ENCODE measurements around the gene SEMA3G. TPM values are rescaled to one million over a fixed set of nuclear protein-coding genes. Genes with fewer than 3 reads are reported as not detected.

Gene SEMA3G
- polyA plus RNA-seq, 4 donors = 0.67 to 30.4 (median 1.7) TPM

- WGBS, 3 donors = 91 to 96% (median 92%) methylated on average over 3 of the region's 3 CpGs
- H3K36me3 ChIP-seq (ENCODE audit: control insufficient read depth in 3 of 3, insufficient read depth in 2 of 3, low read depth in 1 of 3, low read length in 3 of 3) = peaks cover 2 to 96% (median 22%) of the 10 kb centered on the region in 3 donors
- no peak for FAIRE-seq
Measured at GRCh38 chr3:52488746-52489145, 43.8 kb upstream of the SEMA3G start.

GRCh38 chr3:52487788-52488691 lies 43.1 kb upstream of the SEMA3G start:
- FAIRE-seq (no peak), DNase-seq (no peak)
- Histone ChIP-seq H3K36me3 (ENCODE audit: control insufficient read depth in 3 of 3, insufficient read depth in 2 of 3, low read depth in 1 of 3, low read length in 3 of 3) (peaks cover 2 to 96% (median 22%) of the 10 kb centered on the region in 3 donors), H3K27ac (ENCODE audit: low read depth in 1 of 3, low read length in 2 of 3) (no peak overlapping the region), H3K4me1 (ENCODE audit: control insufficient read depth in 3 of 3, insufficient read depth in 2 of 3, low read depth in 1 of 3, low read length in 2 of 3) (no peaks in the 10 kb centered on the region), H3K9me3 (ENCODE audit: control insufficient read depth in 2 of 2, insufficient read depth in 1 of 2, low read depth in 1 of 2, low read length in 1 of 2) (no peaks in the 10 kb centered on the region), H3K27me3 (ENCODE audit: control insufficient read depth in 3 of 3, insufficient read depth in 3 of 3, low read length in 3 of 3) (no peaks in the 10 kb centered on the region), H3K4me3 (ENCODE audit: low read depth in 1 of 3, low read length in 3 of 3) (no peak overlapping the region)
- WGBS, 3 donors = 96 to 97% (median 97%) methylated on average over 58 to 59 of the region's 59 CpGs

More at GRCh38 chr3:52488746-52489145, 43.8 kb upstream of the SEMA3G start:
- Histone ChIP-seq H3K4me1 (ENCODE audit: control insufficient read depth in 3 of 3, insufficient read depth in 2 of 3, low read depth in 1 of 3, low read length in 2 of 3) (no peaks in the 10 kb centered on the region), H3K9me3 (ENCODE audit: control insufficient read depth in 2 of 2, insufficient read depth in 1 of 2, low read depth in 1 of 2, low read length in 1 of 2) (no peaks in the 10 kb centered on the region), H3K27ac (ENCODE audit: low read depth in 1 of 3, low read length in 2 of 3) (no peak overlapping the region), H3K27me3 (ENCODE audit: control insufficient read depth in 3 of 3, insufficient read depth in 3 of 3, low read length in 3 of 3) (no peaks in the 10 kb centered on the region), H3K4me3 (ENCODE audit: low read depth in 1 of 3, low read length in 3 of 3) (no peak overlapping the region)
- DNase-seq = no peak

GRCh38 chr3:52487050-52487787 lies 42.3 kb upstream of the SEMA3G start:
- H3K36me3 ChIP-seq (ENCODE audit: control insufficient read depth in 3 of 3, insufficient read depth in 2 of 3, low read depth in 1 of 3, low read length in 3 of 3) = peaks cover under 1 to 96% (median 17%) of the 10 kb centered on the region in 3 donors
- FAIRE-seq (no peak), DNase-seq (no peak)
- no peaks in the 10 kb centered on the region for H3K4me1 ChIP-seq (ENCODE audit: control insufficient read depth in 3 of 3, insufficient read depth in 2 of 3, low read depth in 1 of 3, low read length in 2 of 3)
- no peaks in the 10 kb centered on the region for H3K9me3 ChIP-seq (ENCODE audit: control insufficient read depth in 2 of 2, insufficient read depth in 1 of 2, low read depth in 1 of 2, low read length in 1 of 2)
- 93 to 95% (median 94%) methylated on average over 26 to 31 of the region's 31 CpGs for WGBS, 3 donors
- H3K27me3 ChIP-seq (ENCODE audit: control insufficient read depth in 3 of 3, insufficient read depth in 3 of 3, low read length in 3 of 3) = no peaks in the 10 kb centered on the region
- H3K27ac ChIP-seq (ENCODE audit: low read depth in 1 of 3, low read length in 2 of 3) = no peak overlapping the region
- H3K4me3 ChIP-seq (ENCODE audit: low read depth in 1 of 3, low read length in 3 of 3) = no peak overlapping the region

GRCh38 chr3:52484680-52485461 lies 40.0 kb upstream of the SEMA3G start:
- Histone ChIP-seq H3K4me3 (ENCODE audit: low read depth in 1 of 3, low read length in 3 of 3) (no peak overlapping the region), H3K9me3 (ENCODE audit: control insufficient read depth in 2 of 2, insufficient read depth in 1 of 2, low read depth in 1 of 2, low read length in 1 of 2) (no peaks in the 10 kb centered on the region), H3K36me3 (ENCODE audit: control insufficient read depth in 3 of 3, insufficient read depth in 2 of 3, low read depth in 1 of 3, low read length in 3 of 3) (peaks cover 2 to 96% (median 19%) of the 10 kb centered on the region in 3 donors), H3K27me3 (ENCODE audit: control insufficient read depth in 3 of 3, insufficient read depth in 3 of 3, low read length in 3 of 3) (no peaks in the 10 kb centered on the region), H3K4me1 (ENCODE audit: control insufficient read depth in 3 of 3, insufficient read depth in 2 of 3, low read depth in 1 of 3, low read length in 2 of 3) (no peaks in the 10 kb centered on the region), H3K27ac (ENCODE audit: low read depth in 1 of 3, low read length in 2 of 3) (no peak overlapping the region)
- DNase-seq = no peak
- no peak for FAIRE-seq
- 82 to 90% (median 88%) methylated on average over 10 of the region's 10 CpGs for WGBS, 3 donors

- H3K9me3 ChIP-seq (ENCODE audit: control insufficient read depth in 2 of 2, insufficient read depth in 1 of 2, low read depth in 1 of 2, low read length in 1 of 2) = no peaks in the 10 kb centered on the region
- H3K36me3 ChIP-seq (ENCODE audit: control insufficient read depth in 3 of 3, insufficient read depth in 2 of 3, low read depth in 1 of 3, low read length in 3 of 3) = peaks cover 2 to 96% (median 17%) of the 10 kb centered on the region in 3 donors
- no peaks in the 10 kb centered on the region for H3K4me1 ChIP-seq (ENCODE audit: control insufficient read depth in 3 of 3, insufficient read depth in 2 of 3, low read depth in 1 of 3, low read length in 2 of 3)
- H3K27me3 ChIP-seq (ENCODE audit: control insufficient read depth in 3 of 3, insufficient read depth in 3 of 3, low read length in 3 of 3) = no peaks in the 10 kb centered on the region
- FAIRE-seq = no peak
- 81 to 94% (median 93%) methylated on average over 12 to 13 of the region's 13 CpGs for WGBS, 3 donors
- no peak for DNase-seq
- no peak overlapping the region for H3K4me3 ChIP-seq (ENCODE audit: low read depth in 1 of 3, low read length in 3 of 3)
- no peak overlapping the region for H3K27ac ChIP-seq (ENCODE audit: low read depth in 1 of 3, low read length in 2 of 3)
Measured at GRCh38 chr3:52483577-52484381, 38.9 kb upstream of the SEMA3G start.

- Histone ChIP-seq H3K36me3 (ENCODE audit: control insufficient read depth in 3 of 3, insufficient read depth in 2 of 3, low read depth in 1 of 3, low read length in 3 of 3) (peaks cover 2 to 96% (median 23%) of the 10 kb centered on the region in 3 donors), H3K27me3 (ENCODE audit: control insufficient read depth in 3 of 3, insufficient read depth in 3 of 3, low read length in 3 of 3) (no peaks in the 10 kb centered on the region), H3K4me1 (ENCODE audit: control insufficient read depth in 3 of 3, insufficient read depth in 2 of 3, low read depth in 1 of 3, low read length in 2 of 3) (no peaks in the 10 kb centered on the region), H3K4me3 (ENCODE audit: low read depth in 1 of 3, low read length in 3 of 3) (no peak overlapping the region), H3K27ac (ENCODE audit: low read depth in 1 of 3, low read length in 2 of 3) (no peak overlapping the region), H3K9me3 (ENCODE audit: control insufficient read depth in 2 of 2, insufficient read depth in 1 of 2, low read depth in 1 of 2, low read length in 1 of 2) (no peaks in the 10 kb centered on the region)
- no peak for DNase-seq
- no peak for FAIRE-seq
- WGBS, 3 donors = 88 to 91% (median 89%) methylated on average over 14 of the region's 14 CpGs
Measured at GRCh38 chr3:52483081-52483480, 38.2 kb upstream of the SEMA3G start.

GRCh38 chr3:52481819-52482521 lies 37.1 kb upstream of the SEMA3G start:
- WGBS, 3 donors = 88 to 91% (median 91%) methylated on average over 23 of the region's 23 CpGs
- FAIRE-seq (no peak), DNase-seq (no peak)
- H3K27ac ChIP-seq (ENCODE audit: low read depth in 1 of 3, low read length in 2 of 3) = no peak overlapping the region
- no peak overlapping the region for H3K4me3 ChIP-seq (ENCODE audit: low read depth in 1 of 3, low read length in 3 of 3)
- H3K27me3 ChIP-seq (ENCODE audit: control insufficient read depth in 3 of 3, insufficient read depth in 3 of 3, low read length in 3 of 3) = no peaks in the 10 kb centered on the region
- H3K9me3 ChIP-seq (ENCODE audit: control insufficient read depth in 2 of 2, insufficient read depth in 1 of 2, low read depth in 1 of 2, low read length in 1 of 2) = no peaks in the 10 kb centered on the region
- H3K36me3 ChIP-seq (ENCODE audit: control insufficient read depth in 3 of 3, insufficient read depth in 2 of 3, low read depth in 1 of 3, low read length in 3 of 3) = peaks cover 6 to 96% (median 28%) of the 10 kb centered on the region in 3 donors
- no peaks in the 10 kb centered on the region for H3K4me1 ChIP-seq (ENCODE audit: control insufficient read depth in 3 of 3, insufficient read depth in 2 of 3, low read depth in 1 of 3, low read length in 2 of 3)
